HUES6 (cell line): ENCODE measurements around the gene PPT2.
A peak's percentile ranks its signal among the peaks of the same experiment; 100 is the strongest.

Experiments
- H3K27ac ChIP-seq: 2 replicates; pipeline ENCODE4 v1.7.0; 2013; ENCODE audit warnings: low read depth, mild to moderate bottlenecking, low read length, inconsistent platforms
- H3K27me3 ChIP-seq: 2 replicates; pipeline ENCODE4 v1.6.1; 2013; ENCODE audit warnings: low read length; ENCODE audit not compliant: control insufficient read depth, insufficient read depth
- H3K36me3 ChIP-seq: 2 replicates; pipeline ENCODE4 v1.6.1; 2013; ENCODE audit warnings: low read length; ENCODE audit not compliant: control insufficient read depth, insufficient read depth
- H3K4me1 ChIP-seq: 2 replicates; pipeline ENCODE4 v1.6.1; 2013; ENCODE audit warnings: low read length; ENCODE audit not compliant: control insufficient read depth, insufficient read depth
- H3K4me3 ChIP-seq: 2 replicates; pipeline ENCODE4 v1.5.1; 2013; ENCODE audit warnings: low read depth, low read length
- H3K9ac ChIP-seq: one replicate; pipeline ENCODE4 v1.6.1; 2013; ENCODE audit warnings: mild to moderate bottlenecking, low read length
- H3K9me3 ChIP-seq: 2 replicates; pipeline ENCODE4 v1.6.1; 2013; ENCODE audit warnings: low read depth, low read length; ENCODE audit not compliant: control insufficient read depth, insufficient read depth

The PPT2 gene, protein sequence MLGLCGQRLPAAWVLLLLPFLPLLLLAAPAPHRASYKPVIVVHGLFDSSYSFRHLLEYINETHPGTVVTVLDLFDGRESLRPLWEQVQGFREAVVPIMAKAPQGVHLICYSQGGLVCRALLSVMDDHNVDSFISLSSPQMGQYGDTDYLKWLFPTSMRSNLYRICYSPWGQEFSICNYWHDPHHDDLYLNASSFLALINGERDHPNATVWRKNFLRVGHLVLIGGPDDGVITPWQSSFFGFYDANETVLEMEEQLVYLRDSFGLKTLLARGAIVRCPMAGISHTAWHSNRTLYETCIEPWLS

DNA sequence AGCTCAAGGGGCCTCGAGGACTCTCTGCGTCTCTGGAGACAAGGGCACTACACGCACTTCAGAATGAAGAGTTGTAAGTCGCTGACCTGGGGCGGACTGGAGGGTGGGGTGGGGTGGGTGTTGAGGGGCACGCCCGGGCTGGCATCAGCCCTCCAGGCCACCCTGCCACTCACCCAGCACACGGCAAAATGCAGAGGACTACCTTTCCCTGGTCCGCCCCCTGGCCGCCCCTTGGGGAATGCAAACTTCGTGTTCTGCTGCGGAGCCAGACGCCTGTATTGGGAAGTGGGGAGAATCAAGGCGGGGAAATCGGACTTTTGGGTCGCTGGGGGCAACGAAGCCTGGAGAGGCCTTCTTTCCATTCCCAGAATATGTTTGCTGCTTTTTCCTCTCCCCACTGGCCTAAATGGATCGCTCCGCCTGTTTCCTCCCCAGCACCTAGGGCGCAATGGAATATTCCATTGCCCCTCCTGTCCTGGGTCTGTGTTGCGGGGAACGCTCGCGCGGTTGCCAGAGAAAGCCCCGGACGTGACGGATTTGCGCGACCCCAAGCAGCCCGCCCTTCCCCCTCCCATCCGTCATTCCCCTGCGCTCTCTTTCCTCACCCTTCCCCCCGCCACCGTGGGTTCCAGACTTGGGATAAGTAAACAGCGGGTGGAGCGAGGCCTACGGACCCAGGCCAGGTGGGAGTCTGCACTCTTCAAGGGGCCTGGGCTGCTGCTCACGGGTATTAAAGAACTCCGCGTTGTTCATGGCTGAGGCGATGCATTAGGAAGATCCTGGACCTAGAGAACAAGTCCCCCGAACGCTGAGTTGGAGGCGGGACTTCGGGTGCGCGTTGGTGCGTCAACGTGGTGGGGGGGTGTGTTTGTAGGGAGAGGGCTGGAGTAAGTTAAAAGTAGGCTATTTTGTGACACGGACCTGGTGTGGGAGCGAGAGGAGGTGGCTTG is at the start of gene PPT2:
Gene PPT2 (plus strand): TSS at position 578 of the 950 bp plus-strand sequence. CDS start 454 bp downstream, outside the sequence.
- H3K9me3 ChIP-seq: no peaks in the 10 kb centered on the region
- peaks cover 36% of the 10 kb centered on the region for H3K27me3 ChIP-seq
- peaks cover 30% of the 10 kb centered on the region for H3K4me1 ChIP-seq
- H3K9ac ChIP-seq: peak within 1 kb of the TSS; percentile 91
- peaks cover 25% of the 10 kb centered on the region for H3K36me3 ChIP-seq
- H3K4me3 ChIP-seq: peak within 1 kb of the TSS; percentile 86
- H3K27ac ChIP-seq: peak within 1 kb of the TSS; percentile 72; the same call in 1 of the 2 replicates

DNA sequence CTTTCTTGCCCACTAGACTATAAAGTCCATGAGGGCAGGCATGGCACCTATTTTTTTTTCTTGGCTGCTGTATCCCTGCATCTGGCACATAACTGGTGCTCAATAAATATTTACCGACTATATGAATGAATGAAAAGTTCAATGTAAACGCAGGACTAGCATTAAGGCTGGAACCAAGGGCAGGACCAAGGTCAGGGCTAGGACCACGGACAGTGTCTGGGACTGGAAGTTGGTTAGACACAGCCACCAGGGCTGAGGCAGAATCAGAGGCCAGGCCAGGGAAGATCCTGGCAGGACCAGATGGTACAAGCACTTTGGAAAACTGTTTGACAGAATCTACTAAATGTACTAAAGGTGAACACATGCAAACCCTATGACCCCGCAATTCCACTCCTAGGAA is 48.5 kb upstream of the PPT2 start:
- no peaks in the 10 kb centered on the region for H3K36me3 ChIP-seq
- H3K4me1 ChIP-seq: peaks cover 14% of the 10 kb centered on the region
- H3K4me3 ChIP-seq: no peak overlapping the region
- H3K27ac ChIP-seq: no peak overlapping the region
- H3K27me3 ChIP-seq: peaks cover 39% of the 10 kb centered on the region
- H3K9me3 ChIP-seq: no peaks in the 10 kb centered on the region
- H3K9ac ChIP-seq: no peak overlapping the region

DNA sequence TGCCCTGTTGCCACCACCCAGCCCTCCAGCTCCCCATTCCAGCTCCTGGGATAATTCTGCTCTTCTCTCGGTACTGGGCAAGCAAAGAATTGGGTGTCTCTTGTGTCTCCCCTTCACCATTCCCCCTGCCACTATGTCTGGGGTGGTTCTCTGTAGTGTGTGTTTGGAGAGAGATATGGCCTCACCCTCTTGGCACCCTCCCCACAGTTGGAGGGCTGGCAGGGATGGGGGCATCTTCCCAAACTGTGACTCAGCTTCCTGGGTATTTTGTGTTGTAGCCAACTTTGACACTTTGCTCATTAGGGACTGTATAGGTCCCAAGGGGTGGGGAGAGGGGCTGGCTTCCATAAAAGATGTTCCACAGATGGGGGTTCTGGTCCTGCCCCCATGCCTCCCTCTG is 46.5 kb upstream of the PPT2 start:
- H3K9ac ChIP-seq: no peak overlapping the region
- H3K27me3 ChIP-seq: peaks cover 42% of the 10 kb centered on the region
- H3K4me3 ChIP-seq: no peak overlapping the region
- H3K27ac ChIP-seq: no peak overlapping the region
- H3K9me3 ChIP-seq: no peaks in the 10 kb centered on the region
- H3K4me1 ChIP-seq: peaks cover 14% of the 10 kb centered on the region
- H3K36me3 ChIP-seq: no peaks in the 10 kb centered on the region

DNA sequence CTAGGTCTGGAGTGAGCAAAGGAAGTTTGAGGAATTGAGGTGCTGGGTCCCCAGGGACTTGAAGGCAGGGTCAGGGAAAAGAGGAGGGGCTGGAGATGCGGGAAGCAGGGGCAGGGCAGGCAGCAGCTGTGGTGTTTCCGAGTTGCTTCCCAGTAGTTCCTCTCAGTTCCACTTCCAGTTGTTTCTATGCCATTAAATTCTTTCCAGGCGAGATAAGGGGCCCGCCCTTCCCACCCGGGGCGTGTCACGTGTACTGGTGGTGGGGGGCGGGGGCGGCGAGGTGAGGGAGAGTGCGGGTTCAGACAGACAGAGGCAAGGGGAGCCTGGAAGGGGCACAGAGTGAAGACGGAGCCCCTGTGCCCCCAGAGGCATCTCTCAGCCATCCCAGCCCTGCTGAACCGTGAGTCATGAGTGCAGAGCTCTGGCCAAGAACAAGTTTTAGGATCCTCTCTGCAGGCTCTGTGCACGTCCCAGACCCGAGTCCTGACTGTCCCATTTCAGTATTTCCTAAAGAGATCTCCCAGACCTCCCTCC is 45.8 kb upstream of the PPT2 start:
- H3K9ac ChIP-seq: no peak overlapping the region

DNA sequence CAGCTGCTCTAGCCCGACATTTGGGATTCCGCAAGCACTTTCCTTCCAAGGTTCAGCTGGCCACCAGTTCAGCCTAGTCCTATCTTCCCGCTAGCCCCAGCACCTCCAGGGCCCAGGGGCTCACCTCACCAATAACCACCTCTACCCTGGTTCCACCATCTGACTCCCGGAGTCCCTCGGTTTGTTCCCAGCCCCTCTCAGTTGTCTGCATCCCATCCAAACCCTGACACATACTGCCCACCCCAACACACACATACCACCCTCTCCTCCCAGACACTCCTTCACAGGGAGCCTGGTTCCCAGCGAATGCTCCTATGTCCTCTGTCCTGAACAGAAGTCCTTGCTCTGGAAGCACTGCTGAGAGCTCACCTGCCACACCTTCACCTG is 45.2 kb upstream of the PPT2 start:
- Histone ChIP-seq H3K27me3 (peaks cover 42% of the 10 kb centered on the region), H3K9me3 (no peaks in the 10 kb centered on the region), H3K27ac (no peak overlapping the region), H3K4me3 (no peak overlapping the region; the same call in 1 of the 2 replicates), H3K9ac (no peak overlapping the region), H3K36me3 (no peaks in the 10 kb centered on the region), H3K4me1 (peaks cover 14% of the 10 kb centered on the region)

More for the DNA sequence above, 45.8 kb upstream of the PPT2 start:
- H3K27ac ChIP-seq: no peak overlapping the region
- H3K27me3 ChIP-seq: peaks cover 42% of the 10 kb centered on the region
- no peaks in the 10 kb centered on the region for H3K9me3 ChIP-seq
- H3K4me3 ChIP-seq: peak overlapping the region; percentile 23; the same call in 1 of the 2 replicates
- H3K36me3 ChIP-seq: no peaks in the 10 kb centered on the region
- H3K4me1 ChIP-seq: peaks cover 14% of the 10 kb centered on the region

DNA sequence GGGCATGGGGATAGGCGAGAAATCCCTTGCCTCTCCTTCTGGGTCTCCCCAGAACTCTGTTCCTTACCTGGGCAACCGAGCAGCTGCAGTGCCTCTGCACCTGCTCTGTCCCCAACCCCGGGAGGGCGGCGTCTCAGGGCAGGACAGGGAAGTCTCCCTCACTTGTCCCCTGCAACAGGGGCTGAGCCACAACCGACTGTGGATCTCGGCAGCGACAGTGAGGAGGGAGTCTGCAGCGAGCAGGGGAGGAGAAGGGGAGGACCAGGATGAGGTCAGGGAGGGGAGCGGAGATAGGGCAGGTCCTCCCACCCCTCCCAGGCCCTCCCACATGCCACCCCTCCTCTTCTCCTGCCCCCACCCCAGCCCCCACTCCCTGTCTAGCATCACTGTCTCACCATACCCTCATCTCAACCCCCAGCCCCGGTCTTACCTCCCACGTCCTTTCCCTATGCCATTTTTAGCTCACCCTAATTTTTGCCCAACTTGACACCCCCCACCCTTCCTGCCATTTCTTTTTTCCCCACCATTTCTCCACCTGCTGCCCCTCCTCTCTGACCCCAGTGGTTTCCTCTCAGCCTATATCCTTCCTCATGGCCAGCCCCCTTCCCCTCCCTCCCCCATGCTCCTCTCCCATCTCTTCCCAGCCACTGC is 44.7 kb upstream of the PPT2 start, which contains the start of gene TNXB:
Gene TNXB (minus strand): TSS at position 225 of the 651 bp plus-strand sequence. CDS start 11,140 bp downstream, outside the sequence.
- H3K9ac ChIP-seq: no peak within 1 kb of the TSS
- H3K9me3 ChIP-seq: no peaks in the 10 kb centered on the region
- H3K27me3 ChIP-seq: peaks cover 42% of the 10 kb centered on the region
- no peak within 1 kb of the TSS for H3K27ac ChIP-seq
- H3K4me3 ChIP-seq: no peak within 1 kb of the TSS; the same call in 1 of the 2 replicates
- peaks cover 14% of the 10 kb centered on the region for H3K4me1 ChIP-seq
- no peaks in the 10 kb centered on the region for H3K36me3 ChIP-seq

DNA sequence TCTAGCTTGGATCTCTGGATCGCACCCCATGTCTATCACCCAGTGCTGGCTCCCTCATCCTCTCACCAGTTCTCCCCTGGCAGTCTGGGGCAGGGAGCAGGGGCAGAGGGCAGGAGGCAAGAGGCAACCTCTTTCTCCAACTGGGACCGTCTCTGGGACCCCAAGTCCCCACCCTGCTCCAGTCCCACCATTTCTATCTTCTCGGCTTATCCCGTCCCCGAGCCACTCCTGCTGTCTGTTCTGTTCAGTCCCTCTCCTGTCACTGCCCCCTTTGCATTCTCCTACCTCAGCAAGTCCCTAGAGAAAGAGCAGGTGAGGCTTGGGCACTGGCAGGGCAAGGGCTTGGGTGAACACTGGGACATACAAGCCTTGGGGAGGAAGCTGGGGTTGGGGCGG is 44.2 kb upstream of the PPT2 start:
- no peaks in the 10 kb centered on the region for H3K9me3 ChIP-seq
- peaks cover 41% of the 10 kb centered on the region for H3K27me3 ChIP-seq
- no peak overlapping the region for H3K27ac ChIP-seq
- H3K4me1 ChIP-seq: peaks cover 14% of the 10 kb centered on the region
- no peak overlapping the region for H3K4me3 ChIP-seq
- no peak overlapping the region for H3K9ac ChIP-seq
- no peaks in the 10 kb centered on the region for H3K36me3 ChIP-seq

DNA sequence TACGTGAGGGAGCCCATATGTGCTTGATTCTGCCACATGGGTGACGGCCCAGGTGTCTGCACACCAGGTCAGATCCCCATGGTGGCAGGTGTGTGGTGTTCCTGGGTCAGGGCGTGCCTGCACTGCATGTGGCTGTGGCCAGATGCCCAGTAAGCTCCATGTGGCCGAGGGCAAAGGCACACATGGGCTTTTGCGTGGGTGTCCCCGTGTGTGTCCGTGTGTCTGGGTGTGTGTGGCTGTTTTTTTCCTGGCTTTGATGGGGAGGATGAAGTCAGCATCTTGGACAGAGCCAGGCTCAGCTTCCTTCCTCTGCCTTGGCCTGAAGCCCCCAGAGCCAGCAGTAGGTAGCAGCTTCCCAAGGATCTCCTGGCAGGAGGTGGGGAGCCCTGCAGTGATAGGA is 43.3 kb upstream of the PPT2 start:
- Histone ChIP-seq H3K9me3 (no peaks in the 10 kb centered on the region), H3K27me3 (peaks cover 38% of the 10 kb centered on the region), H3K4me1 (peaks cover 14% of the 10 kb centered on the region), H3K9ac (no peak overlapping the region), H3K36me3 (peaks cover 2% of the 10 kb centered on the region; the same call in 1 of the 2 replicates), H3K4me3 (no peak overlapping the region), H3K27ac (no peak overlapping the region)

DNA sequence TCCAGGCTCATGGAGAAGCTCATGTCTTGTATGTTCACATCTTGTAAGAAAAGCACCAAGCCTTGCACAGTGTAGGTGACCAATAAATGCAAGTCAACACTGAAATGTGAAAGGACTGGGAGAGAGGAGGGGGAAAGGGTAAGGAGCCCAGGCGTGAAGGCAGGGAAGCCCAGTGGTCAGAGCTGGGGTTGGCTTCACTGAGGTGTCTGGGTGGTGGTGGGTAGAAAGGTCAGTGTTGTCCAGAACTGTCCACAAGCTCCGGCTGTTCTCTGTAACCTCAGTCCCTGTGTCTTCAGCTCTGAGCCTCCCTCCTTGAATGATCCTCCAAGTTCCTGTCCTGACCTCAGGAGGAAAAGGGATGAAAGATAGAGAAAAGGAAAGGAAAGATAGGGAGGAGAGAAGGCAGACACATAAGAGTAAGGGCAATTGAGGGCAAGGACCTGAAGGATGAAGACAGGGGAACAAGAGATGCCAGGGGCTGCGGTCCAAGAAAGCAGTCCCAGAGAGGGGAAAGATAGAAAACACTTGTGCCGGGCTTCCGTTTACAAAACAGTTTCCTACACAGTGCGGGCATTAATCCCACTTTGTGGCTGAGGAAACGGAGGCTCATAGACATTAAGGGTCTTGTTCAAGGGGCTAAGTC is 42.4 kb upstream of the PPT2 start:
- Histone ChIP-seq H3K9me3 (no peaks in the 10 kb centered on the region), H3K36me3 (peaks cover 11% of the 10 kb centered on the region), H3K4me3 (no peak overlapping the region), H3K4me1 (peaks cover 14% of the 10 kb centered on the region), H3K27me3 (peaks cover 38% of the 10 kb centered on the region), H3K9ac (no peak overlapping the region), H3K27ac (no peak overlapping the region)

DNA sequence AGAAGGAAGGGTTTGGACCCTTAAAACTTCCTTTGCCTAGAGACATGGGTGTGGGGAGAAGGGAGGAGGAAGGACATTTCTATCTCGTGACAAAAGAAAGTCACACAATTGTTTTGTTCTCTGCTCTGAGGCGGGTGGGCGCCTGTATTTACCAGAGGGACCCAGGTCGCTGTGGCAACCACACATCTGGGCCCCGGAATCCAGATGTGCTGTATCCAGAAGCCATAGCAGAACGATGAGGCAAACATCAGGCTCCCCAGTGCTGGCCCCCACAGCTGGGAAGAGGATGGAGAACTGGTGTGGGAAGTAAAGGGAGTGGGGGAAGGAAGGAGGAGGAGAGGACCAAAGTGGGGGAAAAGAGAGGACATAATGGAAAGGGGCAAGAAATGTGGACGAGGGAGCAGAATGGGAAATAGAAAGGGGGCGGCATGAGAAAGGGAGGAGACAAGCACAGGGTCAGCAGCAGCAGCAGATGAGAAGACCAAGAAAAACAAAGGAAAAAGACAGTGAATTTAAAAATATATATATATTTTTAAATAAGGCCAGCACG is 41.4 kb upstream of the PPT2 start:
- no peak overlapping the region for H3K27ac ChIP-seq
- no peak overlapping the region for H3K9ac ChIP-seq
- H3K36me3 ChIP-seq: peaks cover 21% of the 10 kb centered on the region

More for the DNA sequence above, 41.4 kb upstream of the PPT2 start:
- Histone ChIP-seq H3K4me1 (peaks cover 14% of the 10 kb centered on the region), H3K4me3 (no peak overlapping the region), H3K9me3 (no peaks in the 10 kb centered on the region), H3K27me3 (peaks cover 30% of the 10 kb centered on the region)
